SK-N-SH treated with all-trans-retinoic acid at 6 μM for 48 hours (cell line): ENCODE measurements around the gene FRAS1.

ENCODE experiments used
- ATAC-seq: fragments of 200-7000 bp; cut with Tn5 transposase; 3 replicates; pipeline ENCODE4 v1.9.1; 2020; ENCODE audit warnings: mild to moderate bottlenecking, moderate library complexity
- ARNTL ChIP-seq: fragments of 450-650 bp; formaldehyde crosslinking; IDR thresholded peaks from 2 replicates; pipeline ENCODE4 v1.5.0; 2020; ENCODE audit warnings: low read depth, mild to moderate bottlenecking, moderate library complexity, borderline replicate concordance
- BACH2 ChIP-seq: fragments of 250-450 bp; sonication (Bioruptor Pico); IDR thresholded peaks from 2 replicates; pipeline ENCODE4 v1.9.0; 2021; ENCODE audit warnings: mild to moderate bottlenecking, borderline replicate concordance
- CREB5 ChIP-seq: fragments of 250-450 bp; sonication (Bioruptor Pico); IDR thresholded peaks from 2 replicates; pipeline ENCODE4 v1.5.1; 2020; ENCODE audit warnings: low read depth, mild to moderate bottlenecking, moderate library complexity
- CSDC2 ChIP-seq: fragments of 250-450 bp; sonication (Bioruptor Pico); IDR thresholded peaks from 2 replicates; pipeline ENCODE4 v1.5.0; 2020; ENCODE audit warnings: mild to moderate bottlenecking, moderate library complexity
- CSRNP3 ChIP-seq: fragments of 250-450 bp; sonication (Bioruptor Pico); IDR thresholded peaks from 2 replicates; pipeline ENCODE4 v1.5.1; 2021; ENCODE audit warnings: mild to moderate bottlenecking, moderate library complexity
- ESRRG ChIP-seq: fragments of 250-450 bp; sonication (Bioruptor Pico); IDR thresholded peaks from 2 replicates; pipeline ENCODE4 v1.6.1; 2021; ENCODE audit warnings: mild to moderate bottlenecking
- GLIS3 ChIP-seq: fragments of 250-450 bp; sonication (Bioruptor Pico); IDR thresholded peaks from 2 replicates; pipeline ENCODE4 v1.5.0; 2020; ENCODE audit warnings: mild to moderate bottlenecking, moderate library complexity
- ISL1 ChIP-seq: fragments of 250-450 bp; sonication (Bioruptor Pico); IDR thresholded peaks from 2 replicates; pipeline ENCODE4 v2.1.2; 2022; ENCODE audit warnings: mild to moderate bottlenecking, moderate library complexity
- OSR1 ChIP-seq: fragments of 250-450 bp; sonication (Bioruptor Pico); IDR thresholded peaks from 2 replicates; pipeline ENCODE4 v1.8.0; 2022; ENCODE audit warnings: moderate library complexity, mild to moderate bottlenecking, inconsistent platforms
- PATZ1 ChIP-seq: fragments of 250-450 bp; sonication (Bioruptor Pico); IDR thresholded peaks from 2 replicates; pipeline ENCODE4 v1.8.0; 2020; ENCODE audit warnings: mild to moderate bottlenecking, moderate library complexity, borderline replicate concordance
- POU6F1 ChIP-seq: fragments of 250-450 bp; sonication (Bioruptor Pico); IDR thresholded peaks from 2 replicates; pipeline ENCODE4 v1.8.0; 2021; ENCODE audit warnings: low read depth, mild to moderate bottlenecking, moderate library complexity, borderline replicate concordance
- PPARA ChIP-seq: fragments of 250-450 bp; sonication (Bioruptor Pico); IDR thresholded peaks from 2 replicates; pipeline ENCODE4 v1.5.0; 2020; ENCODE audit warnings: mild to moderate bottlenecking, borderline replicate concordance
- SNAI2 ChIP-seq: fragments of 250-450 bp; sonication (Bioruptor Pico); IDR thresholded peaks from 2 replicates; pipeline ENCODE4 v1.5.0; 2020; ENCODE audit warnings: mild to moderate bottlenecking, moderate library complexity
- TCF4 ChIP-seq: fragments of 250-450 bp; sonication (Bioruptor Pico); IDR thresholded peaks from 2 replicates; pipeline ENCODE4 v1.8.0; 2021; ENCODE audit warnings: mild to moderate bottlenecking, moderate library complexity, borderline replicate concordance
- TOX ChIP-seq: fragments of 250-450 bp; sonication (Bioruptor Pico); IDR thresholded peaks from 2 replicates; pipeline ENCODE4 v1.8.0; 2021; ENCODE audit warnings: mild to moderate bottlenecking, moderate library complexity, borderline replicate concordance
- TSHZ2 ChIP-seq: fragments of 250-450 bp; sonication (Bioruptor Pico); IDR thresholded peaks from 2 replicates; pipeline ENCODE4 v1.5.0; 2020; ENCODE audit warnings: mild to moderate bottlenecking, moderate library complexity
- ZC3H10 ChIP-seq: fragments of 250-450 bp; sonication (Bioruptor Pico); IDR thresholded peaks from 2 replicates; pipeline ENCODE4 v1.5.1; 2021; ENCODE audit warnings: mild to moderate bottlenecking, moderate library complexity
- ZFP3 ChIP-seq: fragments of 250-450 bp; sonication (Bioruptor Pico); IDR thresholded peaks from 2 replicates; pipeline ENCODE4 v1.5.0; 2020; ENCODE audit warnings: mild to moderate bottlenecking, moderate library complexity
- ZFP30 ChIP-seq: fragments of 450-650 bp; formaldehyde crosslinking; IDR thresholded peaks from 2 replicates; pipeline ENCODE4 v1.5.0; 2022; ENCODE audit warnings: mild to moderate bottlenecking, moderate library complexity
- ZNF565 ChIP-seq: fragments of 450-650 bp; formaldehyde crosslinking; conservative IDR thresholded peaks from 2 replicates; pipeline ENCODE4 v1.5.0; 2020; ENCODE audit warnings: low read depth, mild to moderate bottlenecking, moderate library complexity
- ZNF70 ChIP-seq: fragments of 450-650 bp; formaldehyde crosslinking; IDR thresholded peaks from 2 replicates; pipeline ENCODE4 v1.5.0; 2020; ENCODE audit warnings: mild to moderate bottlenecking, moderate library complexity
- ZNF8 ChIP-seq: fragments of 450-650 bp; formaldehyde crosslinking; IDR thresholded peaks from 2 replicates; pipeline ENCODE4 v1.5.0; 2020; ENCODE audit warnings: mild to moderate bottlenecking, moderate library complexity

FRAS1 gene

DNA sequence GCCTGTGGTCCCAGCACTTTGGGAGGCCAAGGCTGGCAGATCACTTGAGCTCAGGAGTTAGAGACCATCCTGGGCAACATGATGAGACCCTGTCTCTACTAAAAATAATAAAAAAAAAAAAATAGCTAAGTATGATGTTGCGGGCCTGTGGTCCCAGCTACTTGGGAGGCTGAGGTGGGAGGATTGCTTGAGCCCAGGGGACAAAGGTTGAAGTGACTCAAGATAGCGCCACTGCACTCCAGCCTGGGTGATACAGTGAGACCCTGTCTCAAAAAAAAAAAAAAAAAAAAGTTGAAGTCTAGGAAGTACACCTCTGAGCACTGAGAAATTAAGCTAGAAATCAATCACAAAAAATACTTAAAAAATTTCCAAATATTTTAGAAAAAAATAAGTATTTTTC lies 86.5 kb downstream of the FRAS1 start:
- TF ChIP-seq ESRRG (CRISPR knock-in tag) (no peak), ZNF8 (no peak), TOX (CRISPR knock-in tag) (no peak), PATZ1 (CRISPR knock-in tag) (no peak), CSRNP3 (no peak), ZNF70 (no peak), PPARA (CRISPR knock-in tag) (no peak), ZC3H10 (CRISPR knock-in tag) (no peak), ZNF565 (no peak), ZFP3 (CRISPR knock-in tag) (no peak), TSHZ2 (CRISPR knock-in tag) (no peak), CREB5 (CRISPR knock-in tag) (no peak), OSR1 (CRISPR knock-in tag) (no peak), POU6F1 (no peak), GLIS3 (CRISPR knock-in tag) (no peak), BACH2 (CRISPR knock-in tag) (no peak)
- no peak for ATAC-seq

- ATAC-seq: no peak
- TF ChIP-seq POU6F1: no peak
- TF ChIP-seq ESRRG (CRISPR knock-in tag): no peak
- no peak for TF ChIP-seq PPARA (CRISPR knock-in tag)
- no peak for TF ChIP-seq ARNTL (CRISPR knock-in tag)
- no peak for TF ChIP-seq OSR1 (CRISPR knock-in tag)
- TF ChIP-seq CSDC2 (CRISPR knock-in tag): no peak
- no peak for TF ChIP-seq ZNF8
- no peak for TF ChIP-seq ZFP30 (CRISPR knock-in tag)
These were observed 87.9 kb downstream of the FRAS1 start for GRCh38 chr4:78145008-78145407.

DNA sequence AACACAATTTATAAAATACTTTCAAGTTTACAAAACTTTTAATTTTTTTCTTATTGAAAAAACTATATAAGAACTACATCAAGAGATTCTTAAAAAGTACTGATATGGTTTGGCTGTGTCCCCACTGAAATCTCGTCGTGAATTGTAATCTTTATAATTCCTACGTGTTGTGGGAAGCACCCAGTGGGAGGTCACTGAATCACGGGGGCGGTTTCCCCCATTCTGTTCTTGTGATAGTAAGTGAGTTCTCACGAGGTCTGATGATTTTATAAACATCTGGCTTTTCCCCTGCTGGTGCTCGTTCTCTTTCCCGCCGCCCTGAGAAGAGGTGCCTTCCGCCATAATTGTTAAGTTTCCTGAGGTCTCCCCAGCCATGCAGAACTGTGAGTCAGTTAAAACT lies 88.5 kb downstream of the FRAS1 start:
- no peak for ATAC-seq
- no peak for TF ChIP-seq ZC3H10 (CRISPR knock-in tag)
- TF ChIP-seq CREB5 (CRISPR knock-in tag): no peak
- TF ChIP-seq ZNF8: no peak
- no peak for TF ChIP-seq TCF4 (CRISPR knock-in tag)
- no peak for TF ChIP-seq ARNTL (CRISPR knock-in tag)
- TF ChIP-seq PPARA (CRISPR knock-in tag): no peak
- TF ChIP-seq BACH2 (CRISPR knock-in tag): no peak
- TF ChIP-seq ZNF565: no peak
- no peak for TF ChIP-seq ISL1 (CRISPR knock-in tag)
- TF ChIP-seq ESRRG (CRISPR knock-in tag): no peak
- no peak for TF ChIP-seq PATZ1 (CRISPR knock-in tag)
- TF ChIP-seq SNAI2: no peak
- no peak for TF ChIP-seq OSR1 (CRISPR knock-in tag)
- TF ChIP-seq CSDC2 (CRISPR knock-in tag): no peak
